GM18951 (cell line): ENCODE data around the gene YBX2.

Experiments used
- POLR2A ChIP-seq: IDR thresholded peaks from 4 replicates; pipeline ENCODE4 v1.6.1; 2011; ENCODE audit warnings: mild to moderate bottlenecking; ENCODE audit not compliant: insufficient read length, insufficient read depth; ENCODE audit errors: extremely low read depth
- in situ Hi-C: fragments of 300-500 bp; cut with MboI; formaldehyde crosslinking; loops from one replicate; pipeline ENCODE4 v1.12.0; 2022; ENCODE audit warnings: low sequenced_read_pairs, mixed read lengths, inconsistent platforms; ENCODE audit not compliant: unreplicated experiment

The YBX2 gene

DNA sequence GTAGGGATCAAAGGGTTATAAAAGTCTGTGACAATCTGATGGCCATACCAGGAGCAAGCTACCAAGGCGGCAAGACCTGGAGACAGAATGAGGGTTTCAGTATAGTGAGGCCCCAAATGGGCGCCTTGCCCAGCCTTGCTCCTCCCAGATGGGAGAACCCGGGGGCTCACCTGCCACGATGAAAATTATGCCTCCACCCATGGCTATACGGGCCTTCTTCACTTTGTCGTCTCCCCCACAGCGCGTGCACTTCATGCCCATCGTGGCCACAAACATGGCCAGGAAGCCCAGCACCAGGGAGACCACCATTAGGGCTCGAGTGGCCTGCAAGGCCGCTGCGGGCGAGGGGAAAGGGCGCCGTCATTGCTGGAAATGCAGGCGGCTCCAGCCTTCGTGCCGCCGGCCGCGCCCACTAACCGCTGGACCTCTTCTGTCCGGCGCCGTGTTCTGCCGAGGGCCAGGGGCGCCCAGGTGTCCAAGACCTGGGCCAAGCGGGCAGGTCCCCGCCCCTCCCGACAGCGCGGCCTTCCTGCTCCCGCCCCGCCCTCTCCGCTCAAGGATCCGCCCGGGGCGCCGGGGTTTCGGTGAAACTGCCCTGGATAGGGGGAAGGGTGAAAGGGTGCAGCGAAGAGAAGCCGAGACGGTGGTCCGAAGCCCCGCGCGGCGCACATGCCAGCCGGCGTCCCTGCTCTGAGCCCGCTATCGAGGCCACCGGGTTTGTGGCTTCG lies 33.6 kb downstream of the YBX2 start:
- in situ Hi-C loops, result no loop called here
- TF ChIP-seq POLR2A, result peak; percentile 26

DNA sequence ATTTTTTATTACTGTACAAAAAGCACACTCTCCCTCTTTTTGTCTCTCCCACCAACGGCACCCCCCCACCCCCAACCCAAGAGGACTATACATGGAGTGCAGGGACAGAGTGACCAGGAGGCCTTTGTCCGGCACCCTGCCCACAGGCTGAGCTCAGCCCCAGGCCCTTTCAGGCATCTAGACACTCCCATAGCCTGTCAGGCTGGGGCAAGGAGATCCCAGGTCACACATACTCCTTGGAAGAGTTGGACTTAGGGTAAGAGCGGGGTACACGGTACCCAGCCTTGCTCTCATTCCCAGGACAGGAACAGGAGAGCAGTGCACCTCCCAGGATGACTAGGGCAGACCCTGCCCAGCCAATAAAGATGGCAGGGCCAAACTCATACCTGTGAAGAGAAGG lies 34.3 kb downstream of the YBX2 start:
- in situ Hi-C loops, result no loop called here
- TF ChIP-seq POLR2A, result no peak

DNA sequence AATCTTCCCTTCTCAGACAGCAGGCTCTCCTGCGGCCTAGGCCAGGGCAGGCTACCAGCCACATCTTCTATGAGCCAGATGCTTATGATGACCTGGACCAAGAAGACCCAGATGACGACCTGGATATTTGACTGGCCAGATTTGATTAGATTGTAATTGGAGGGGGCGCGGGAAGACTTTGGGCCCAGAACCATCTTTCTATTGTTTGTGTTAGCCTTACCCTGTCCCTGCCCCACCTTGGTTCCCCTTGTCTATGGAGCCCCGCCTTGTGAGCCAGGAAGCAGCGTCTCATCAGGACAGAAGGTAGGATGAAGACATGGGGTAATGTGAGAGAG lies 34.9 kb downstream of the YBX2 start:
- no peak for TF ChIP-seq POLR2A
- in situ Hi-C loops, result no loop called here

DNA sequence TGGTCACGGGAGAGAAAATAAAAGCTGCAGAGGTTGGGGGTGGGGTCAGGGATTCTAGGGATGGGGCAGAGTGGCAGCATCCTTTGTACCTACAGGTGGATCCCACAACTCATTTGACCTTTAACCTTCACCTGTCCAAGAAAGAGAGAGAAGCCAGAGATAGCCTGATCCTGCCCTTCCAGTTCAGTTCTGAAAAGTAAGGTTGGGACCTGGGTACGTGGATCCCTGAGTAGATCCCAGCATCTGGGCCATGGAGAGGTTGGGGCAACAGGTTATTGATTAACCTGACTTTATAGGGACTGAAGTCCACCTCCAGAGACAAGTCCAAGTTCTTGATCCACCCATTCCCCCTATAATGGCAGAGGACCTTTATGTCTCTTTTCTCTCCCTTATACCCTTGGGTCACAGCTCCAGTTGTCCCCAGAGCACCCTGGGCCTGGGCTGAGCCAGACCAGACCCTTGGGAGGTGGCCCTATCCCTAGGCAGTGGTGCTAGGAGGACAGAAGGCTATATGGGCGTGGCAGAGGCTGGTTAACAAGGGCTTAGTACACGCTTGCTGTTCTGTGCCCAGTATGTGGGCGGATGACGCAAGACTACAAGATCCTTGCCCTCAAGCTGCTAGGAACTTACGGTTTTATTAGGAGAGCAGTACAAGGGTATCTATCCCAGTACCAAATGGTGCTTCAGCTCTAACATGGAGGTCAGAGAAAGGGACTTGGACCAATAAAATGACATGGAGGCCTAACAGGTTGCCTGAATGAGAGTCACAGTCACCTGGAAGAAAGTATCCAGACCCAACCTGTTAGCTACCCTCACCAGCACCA lies 35.5 kb downstream of the YBX2 start:
- in situ Hi-C loops, result no loop called here

DNA sequence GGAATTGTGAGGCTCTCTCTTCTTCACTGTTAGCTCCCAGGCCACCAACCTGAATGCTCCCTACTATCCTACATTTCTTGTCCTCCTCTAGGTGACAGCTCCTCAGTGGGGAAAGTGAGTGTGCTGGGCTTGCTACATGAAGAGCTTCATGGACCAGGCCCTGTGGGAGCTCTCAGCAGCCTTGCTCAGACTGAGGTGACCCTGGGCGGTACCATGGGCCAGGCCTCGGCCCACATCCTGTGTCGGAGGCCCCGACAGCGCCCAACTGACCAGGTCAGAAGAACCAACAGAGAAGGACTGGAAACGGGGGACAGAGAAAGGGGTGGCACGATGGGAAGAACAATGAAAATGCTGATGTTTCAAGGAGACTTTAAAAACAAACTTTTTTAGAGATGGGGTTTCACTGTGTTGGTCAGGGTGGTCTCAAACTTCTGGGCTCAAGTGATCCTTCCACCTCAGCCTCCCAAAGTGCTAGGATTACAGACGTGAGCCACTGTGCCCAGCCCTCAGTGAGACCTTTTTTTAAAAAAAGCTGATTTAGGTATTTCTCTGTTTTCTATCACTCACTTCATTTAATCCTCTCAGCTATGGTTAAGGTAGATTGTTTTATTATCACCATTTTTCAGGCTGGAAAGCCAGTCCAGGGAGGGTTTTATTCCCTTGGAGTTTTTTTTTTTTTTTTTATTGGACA lies 37.5 kb downstream of the YBX2 start:
- in situ Hi-C loops, result no loop called here
- no peak for TF ChIP-seq POLR2A

More for the DNA sequence above, 35.5 kb downstream of the YBX2 start:
- no peak for TF ChIP-seq POLR2A

DNA sequence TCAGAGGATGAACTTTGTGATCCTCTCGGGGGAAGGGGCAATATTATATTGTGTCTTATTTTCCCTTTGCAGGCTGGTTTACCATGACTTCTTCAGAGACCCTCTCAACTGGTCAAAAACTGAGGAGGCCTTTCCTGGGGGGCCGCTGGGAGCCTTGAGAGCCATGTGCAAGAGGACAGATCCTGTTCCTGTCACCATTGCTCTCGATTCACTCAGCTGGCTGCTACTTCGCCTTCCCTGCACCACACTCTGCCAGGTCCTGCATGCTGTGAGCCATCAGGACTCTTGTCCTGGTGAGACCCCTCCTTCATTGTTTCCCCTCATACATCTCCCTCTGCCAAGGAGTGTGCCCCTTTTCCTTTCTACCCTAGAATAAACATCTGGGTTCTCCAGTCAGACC lies 39.9 kb downstream of the YBX2 start:
- no peak for TF ChIP-seq POLR2A
- in situ Hi-C loops, result no loop called here

DNA sequence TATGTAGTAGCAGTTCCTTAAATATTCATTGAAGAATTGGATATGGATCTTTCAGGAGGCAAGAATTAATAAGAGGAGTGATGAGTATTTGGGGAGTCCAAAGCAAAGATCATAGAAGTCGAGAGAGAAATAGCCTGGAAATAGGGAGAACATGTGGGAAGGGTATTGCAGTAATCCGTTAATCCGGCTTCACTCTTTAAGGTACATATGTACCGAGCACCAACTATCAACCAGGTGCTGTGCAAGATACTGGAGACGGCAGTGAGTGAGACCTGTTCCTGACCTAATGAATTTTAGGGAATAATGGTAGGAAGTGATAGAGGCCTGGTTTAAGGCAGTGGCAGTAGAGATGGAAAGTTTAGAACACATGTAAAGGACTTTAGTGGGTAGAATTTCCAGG lies 41.4 kb downstream of the YBX2 start:
- in situ Hi-C loops, result no loop called here

DNA sequence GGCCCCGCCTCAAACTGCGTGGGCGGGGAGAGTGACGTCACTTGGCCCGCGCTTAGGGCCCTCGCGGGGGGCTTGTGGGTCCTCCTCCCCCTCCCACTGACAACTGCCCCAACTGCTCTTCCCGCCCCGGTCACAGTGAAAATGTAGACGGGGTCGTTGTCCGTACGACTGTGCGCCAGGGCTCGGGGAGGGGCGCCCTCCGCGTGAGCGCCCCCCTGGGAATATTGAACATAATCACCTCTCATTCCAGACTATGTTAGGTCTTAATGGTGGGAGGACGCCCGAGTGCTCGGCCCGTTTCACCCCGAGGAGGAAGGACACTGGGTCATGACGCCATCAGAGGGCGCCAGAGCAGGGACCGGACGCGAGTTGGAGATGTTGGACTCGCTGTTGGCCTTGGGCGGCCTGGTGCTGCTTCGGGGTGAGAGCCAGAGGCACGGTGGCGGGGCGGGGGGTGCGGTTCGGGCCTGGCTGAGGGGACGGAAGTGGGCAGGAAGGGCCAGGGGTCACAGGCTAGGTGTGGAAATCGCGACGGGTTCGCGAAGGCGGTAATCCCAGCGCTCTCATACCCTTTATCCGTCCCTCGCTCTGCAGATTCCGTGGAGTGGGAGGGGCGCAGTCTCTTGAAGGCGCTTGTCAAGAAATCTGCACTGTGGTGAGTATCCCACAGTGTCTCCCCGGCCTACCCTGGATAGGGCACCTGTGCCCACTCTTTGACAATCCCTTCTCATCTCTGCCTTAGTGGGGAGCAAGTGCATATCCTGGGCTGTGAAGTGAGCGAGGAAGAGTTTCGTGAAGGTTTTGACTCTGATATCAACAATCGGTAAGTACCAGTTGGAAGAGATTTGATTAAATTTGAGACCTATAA lies 42.0 kb downstream of the YBX2 start, which contains the start of gene ELP5:
ELP5 (plus strand) TSS at position 40 of the 868 bp plus-strand sequence; CDS start at position 376, 336 bp downstream.
- TF ChIP-seq POLR2A, result peak; percentile 88
- in situ Hi-C loops, result no loop called here

More for the DNA sequence above, 41.4 kb downstream of the YBX2 start:
- TF ChIP-seq POLR2A, result no peak

DNA sequence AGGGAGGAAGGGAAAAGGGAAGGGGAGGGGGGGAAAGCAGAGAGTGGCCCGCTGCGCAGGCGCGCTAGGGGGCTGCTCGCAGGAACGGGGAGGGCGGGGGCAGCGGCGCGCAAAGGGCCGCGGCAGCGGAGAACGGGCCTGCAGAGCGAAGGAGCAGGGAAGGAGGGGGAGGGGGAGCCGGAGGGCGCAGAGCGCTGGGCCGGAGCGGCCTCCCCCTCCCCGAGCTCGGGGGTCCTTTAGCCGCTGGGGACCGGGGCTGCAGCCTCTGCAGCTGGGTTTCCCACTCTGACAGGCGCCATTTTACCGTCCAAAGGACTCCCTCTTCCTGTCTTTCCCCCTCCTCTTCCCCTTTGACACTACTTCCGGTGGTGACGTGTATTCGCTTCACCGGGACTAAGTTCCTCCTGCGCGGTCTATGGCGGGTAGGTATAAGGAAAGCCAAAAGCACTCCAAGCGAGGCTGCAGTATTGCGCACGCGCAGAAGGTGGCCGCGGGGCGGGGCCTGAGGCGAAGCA lies 42.7 kb downstream of the YBX2 start, which contains the start of gene CTDNEP1:
CTDNEP1 (minus strand) TSS at position 74 of the 515 bp plus-strand sequence. CDS start 438 bp downstream, outside the sequence.
- peak; percentile 67 for TF ChIP-seq POLR2A
- in situ Hi-C loops, result no loop called here

DNA sequence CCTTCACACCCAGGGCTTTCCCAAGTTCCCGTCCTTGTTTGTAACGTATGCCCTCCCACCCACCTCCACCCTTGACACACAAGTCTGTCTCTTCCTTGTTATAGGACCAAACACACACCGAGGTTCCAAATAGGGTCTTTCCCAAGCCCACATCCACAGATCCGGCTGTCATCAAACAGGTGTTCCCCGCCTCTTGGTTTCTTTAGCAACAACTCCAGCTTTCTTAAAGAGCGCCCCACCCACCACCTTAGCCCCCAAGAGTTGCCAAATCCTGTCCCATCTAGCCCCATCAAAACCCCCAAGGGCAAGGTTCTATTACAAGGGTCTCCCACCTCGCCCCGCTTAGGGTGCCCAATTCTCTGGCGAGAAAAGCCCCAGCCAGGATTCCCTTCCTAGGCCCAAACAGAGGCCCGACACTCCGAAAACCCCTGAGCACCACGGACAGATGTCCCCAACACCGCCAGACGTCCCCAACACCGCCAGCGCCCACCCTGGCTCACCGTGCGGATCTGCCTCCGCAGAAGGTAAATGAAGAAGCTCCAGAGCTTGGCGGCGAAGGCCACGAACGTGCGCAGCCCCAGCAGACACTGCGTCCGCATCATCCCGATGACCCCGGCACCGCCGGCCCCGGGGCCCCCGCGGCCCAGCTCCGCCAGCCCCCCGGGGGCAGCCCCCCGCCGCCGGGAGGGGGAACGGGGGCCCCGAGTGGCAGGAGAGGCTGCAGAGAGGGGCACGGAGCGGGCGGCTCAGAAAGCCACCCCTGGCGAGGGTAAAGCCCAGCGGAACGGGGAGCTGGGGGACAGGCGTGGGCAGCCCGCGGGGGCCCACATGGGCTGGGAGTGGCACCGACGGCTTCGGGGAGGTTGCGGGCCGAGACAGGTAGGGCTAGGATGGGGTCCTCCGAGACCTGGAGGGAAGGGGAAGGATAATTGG lies 43.5 kb downstream of the YBX2 start:
- in situ Hi-C loops, result no loop called here
- TF ChIP-seq POLR2A, result no peak

DNA sequence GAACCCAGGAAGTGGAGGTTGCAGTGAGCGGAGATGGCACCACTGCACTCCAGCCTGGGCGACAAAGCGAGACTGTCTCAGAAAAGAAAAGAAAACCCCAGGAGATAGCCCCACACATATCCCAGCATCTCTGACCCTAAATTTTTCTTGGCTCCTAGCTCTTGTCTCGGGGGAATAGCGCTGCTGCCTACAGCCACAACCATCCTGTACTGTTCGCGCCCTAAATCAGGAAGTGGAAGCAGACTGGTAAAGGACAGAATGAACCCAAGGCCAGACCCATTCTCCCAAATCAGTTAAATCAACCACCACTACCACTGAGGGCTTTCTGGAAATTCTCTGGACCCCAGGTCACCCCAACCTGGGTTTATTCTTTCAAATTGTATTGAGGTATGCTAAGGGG lies 44.6 kb downstream of the YBX2 start:
- in situ Hi-C loops, result no loop called here
- TF ChIP-seq POLR2A, result no peak

DNA sequence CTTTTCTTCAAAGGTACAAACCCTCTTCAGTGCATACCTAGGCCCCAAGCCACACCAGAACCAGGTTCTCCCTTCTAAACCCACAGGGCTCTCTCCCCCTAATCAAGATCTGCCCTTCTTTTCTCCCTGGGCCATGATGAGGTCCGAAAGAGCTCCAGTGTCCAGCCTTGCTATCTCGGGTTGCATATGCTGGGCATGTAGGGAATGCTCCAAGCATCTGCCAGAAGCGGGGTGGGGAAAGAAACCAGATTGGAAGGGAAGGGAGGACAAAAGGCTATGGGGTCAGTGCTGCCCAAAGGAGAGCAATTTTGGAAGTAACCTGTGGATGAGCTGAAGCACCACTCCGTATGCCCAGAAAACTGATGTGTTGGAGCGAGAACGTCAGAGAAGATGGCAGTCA lies 45.2 kb downstream of the YBX2 start:
- in situ Hi-C loops, result no loop called here

More for the DNA sequence above, 45.2 kb downstream of the YBX2 start:
- no peak for TF ChIP-seq POLR2A
